OCI-LY1 (cell line): ENCODE data around the gene CDH13.

ENCODE experiments used
- H2AFZ ChIP-seq: fragments of 200-600 bp; sonication (generic), shearing (Covaris generic); 2 replicates; pipeline ENCODE4 v1.6.0; 2014; ENCODE audit warnings: antibody characterized with exemption, mild to moderate bottlenecking, low read length
- H3F3A ChIP-seq: fragments of 200-600 bp; sonication (generic), shearing (Covaris generic); 2 replicates; pipeline ENCODE4 v1.6.0; 2014; ENCODE audit warnings: mild to moderate bottlenecking, antibody characterized with exemption, low read length, moderate library complexity; ENCODE audit not compliant: insufficient read depth
- H3K27ac ChIP-seq: fragments of 200-600 bp; sonication (generic); 2 replicates; pipeline ENCODE4 v1.5.1; 2014; ENCODE audit warnings: low read length, mixed run types, mild to moderate bottlenecking, low read depth; ENCODE audit not compliant: poor library complexity, severe bottlenecking
- H3K27me3 ChIP-seq: fragments of 200-600 bp; sonication (generic); 2 replicates; pipeline ENCODE4 v1.6.0; 2014; ENCODE audit warnings: antibody characterized with exemption, mild to moderate bottlenecking, low read length, moderate library complexity; ENCODE audit not compliant: insufficient read depth
- H3K36me3 ChIP-seq: fragments of 200-600 bp; sonication (generic); 2 replicates; pipeline ENCODE4 v1.6.1; 2014; ENCODE audit warnings: mild to moderate bottlenecking, antibody characterized with exemption, low read length, moderate library complexity, mixed read lengths; ENCODE audit not compliant: insufficient read depth
- H3K4me1 ChIP-seq: fragments of 200-600 bp; sonication (generic); 2 replicates; pipeline ENCODE4 v1.5.1; 2014; ENCODE audit warnings: mild to moderate bottlenecking, low read length, moderate library complexity; ENCODE audit not compliant: insufficient read depth, severe bottlenecking
- H3K4me2 ChIP-seq: fragments of 200-600 bp; sonication (generic), shearing (Covaris generic); 2 replicates; pipeline ENCODE4 v1.6.1; 2014; ENCODE audit warnings: low read length
- H3K4me3 ChIP-seq: fragments of 200-600 bp; sonication (generic); 2 replicates; pipeline ENCODE4 v1.5.1; 2014; ENCODE audit warnings: low read length, low read depth, mild to moderate bottlenecking, mixed read lengths; ENCODE audit not compliant: poor library complexity, severe bottlenecking
- H3K79me2 ChIP-seq: fragments of 200-600 bp; shearing (Covaris generic); 2 replicates; pipeline ENCODE4 v1.6.1; 2016; ENCODE audit warnings: mixed run types, low read length, mixed read lengths; ENCODE audit not compliant: insufficient read depth
- H3K9ac ChIP-seq: fragments of 200-600 bp; sonication (generic), shearing (Covaris generic); 2 replicates; pipeline ENCODE4 v1.6.1; 2014; ENCODE audit warnings: mild to moderate bottlenecking, low read length, mixed read lengths
- H3K9me2 ChIP-seq: fragments of 200-600 bp; sonication (generic), shearing (Covaris generic); 2 replicates; pipeline ENCODE4 v1.6.1; 2014; ENCODE audit warnings: low read depth, mild to moderate bottlenecking, low read length, mixed read lengths
- H3K9me3 ChIP-seq: fragments of 200-600 bp; shearing (Covaris generic); 2 replicates; pipeline ENCODE4 v1.6.1; 2014; ENCODE audit warnings: low read length, mixed read lengths
- H4K20me1 ChIP-seq: fragments of 200-600 bp; sonication (generic), shearing (Covaris generic); 2 replicates; pipeline ENCODE4 v1.6.0; 2016; ENCODE audit warnings: mild to moderate bottlenecking, low read length; ENCODE audit not compliant: insufficient read depth
- CTCF ChIP-seq: fragments of 200-600 bp; sonication (generic), shearing (Covaris generic); IDR thresholded peaks from 2 replicates; pipeline ENCODE4 v1.5.1; 2017; ENCODE audit warnings: mild to moderate bottlenecking, antibody characterized with exemption, low read length, moderate library complexity, mixed read lengths
- EZH2 ChIP-seq: fragments of 200-600 bp; sonication (generic), shearing (Covaris generic); IDR thresholded peaks from 2 replicates; pipeline ENCODE4 v1.8.0; 2017; ENCODE audit warnings: borderline replicate concordance, mixed run types, mild to moderate bottlenecking, antibody characterized with exemption, low read length, moderate library complexity, mixed read lengths

CDH13 gene

GRCh38 chr16:82955741-82956348 is 329.1 kb downstream of the CDH13 start:
- Histone ChIP-seq H3F3A (no peaks in the 10 kb centered on the region), H3K79me2 (no peaks in the 10 kb centered on the region), H3K27ac (no peak overlapping the region), H3K4me3 (no peak overlapping the region), H2AFZ (no peak overlapping the region), H3K9ac (no peak overlapping the region), H3K9me2 (no peaks in the 10 kb centered on the region), H3K4me1 (no peaks in the 10 kb centered on the region), H3K4me2 (no peak overlapping the region), H4K20me1 (no peaks in the 10 kb centered on the region), H3K9me3 (no peaks in the 10 kb centered on the region), H3K36me3 (no peaks in the 10 kb centered on the region), H3K27me3 (no peaks in the 10 kb centered on the region)
- TF ChIP-seq CTCF (no peak), EZH2 (no peak)

GRCh38 chr16:82957212-82957611 is 330.4 kb downstream of the CDH13 start:
- no peak overlapping the region for H3K27ac ChIP-seq
- no peaks in the 10 kb centered on the region for H3K9me3 ChIP-seq
- H3K4me1 ChIP-seq, result no peaks in the 10 kb centered on the region
- no peak for TF ChIP-seq CTCF
- no peak for TF ChIP-seq EZH2
- H3K27me3 ChIP-seq, result no peaks in the 10 kb centered on the region
- no peak overlapping the region for H3K4me2 ChIP-seq
- H4K20me1 ChIP-seq, result no peaks in the 10 kb centered on the region
- H2AFZ ChIP-seq, result no peak overlapping the region
- no peaks in the 10 kb centered on the region for H3K9me2 ChIP-seq
- H3K79me2 ChIP-seq, result no peaks in the 10 kb centered on the region
- H3K36me3 ChIP-seq, result no peaks in the 10 kb centered on the region
- H3F3A ChIP-seq, result no peaks in the 10 kb centered on the region
- H3K9ac ChIP-seq, result no peak overlapping the region
- H3K4me3 ChIP-seq, result no peak overlapping the region

- TF ChIP-seq EZH2 (no peak), CTCF (no peak)
Measured at GRCh38 chr16:82960918-82961317, 334.1 kb downstream of the CDH13 start.

More at GRCh38 chr16:82960918-82961317, 334.1 kb downstream of the CDH13 start:
- Histone ChIP-seq H3K27ac (no peak overlapping the region), H3F3A (no peaks in the 10 kb centered on the region), H3K4me2 (no peak overlapping the region), H3K79me2 (no peaks in the 10 kb centered on the region), H4K20me1 (no peaks in the 10 kb centered on the region), H3K36me3 (no peaks in the 10 kb centered on the region), H3K9me3 (no peaks in the 10 kb centered on the region), H3K27me3 (no peaks in the 10 kb centered on the region), H3K9me2 (no peaks in the 10 kb centered on the region), H3K9ac (no peak overlapping the region), H2AFZ (no peak overlapping the region), H3K4me1 (no peaks in the 10 kb centered on the region), H3K4me3 (no peak overlapping the region)
